Fibroblast of lung (primary cell): ENCODE results near the gene CEACAM7. TPM values are rescaled to one million over a fixed set of nuclear protein-coding genes. Genes with fewer than 3 reads are reported as not detected.

Source experiments
- DNase-seq, 2 donors: peaks; one replicate each; pipeline versions ENCODE4 v3.0.0 to v3.0.0-alpha.2; 2010; ENCODE audit warnings: low read depth in 2 of 2
- H2AFZ ChIP-seq: 2 replicates; pipeline ENCODE4 v1.5.1; 2012; ENCODE audit warnings: low read length, control low read depth, inconsistent platforms
- H3K27ac ChIP-seq: 2 replicates; pipeline ENCODE4 v1.5.1; 2011; ENCODE audit warnings: low read length, control low read depth; ENCODE audit not compliant: insufficient read depth
- H3K27me3 ChIP-seq: 2 replicates; pipeline ENCODE4 v1.5.1; 2011; ENCODE audit warnings: mild to moderate bottlenecking, low read length; ENCODE audit not compliant: control insufficient read depth, insufficient read depth
- H3K36me3 ChIP-seq: 2 replicates; pipeline ENCODE4 v1.5.1; 2011; ENCODE audit warnings: low read length; ENCODE audit not compliant: control insufficient read depth, insufficient read depth
- H3K4me1 ChIP-seq: 2 replicates; pipeline ENCODE4 v1.5.1; 2011; ENCODE audit warnings: low read length; ENCODE audit not compliant: control insufficient read depth, insufficient read depth; ENCODE audit errors: extremely low read depth
- H3K4me2 ChIP-seq: 2 replicates; pipeline ENCODE4 v1.5.1; 2011; ENCODE audit warnings: low read length, control low read depth; ENCODE audit not compliant: insufficient read depth; ENCODE audit errors: extremely low read depth
- H3K4me3 ChIP-seq, 4 experiments: fragments of 200-600 bp in 1 of 4; sonication (generic) in 1 of 4; replicated peaks in 1 of 4; 2 replicates each; pipeline ENCODE4 v1.5.1; 2011 to 2016; ENCODE audit warnings: low read length in 4 of 4, low read depth in 3 of 4, mild to moderate bottlenecking in 3 of 4, control low read depth in 2 of 4, inconsistent platforms in 1 of 4, mixed read lengths in 1 of 4; ENCODE audit not compliant: insufficient read depth in 1 of 4; ENCODE audit errors: control extremely low read depth in 1 of 4
- H3K79me2 ChIP-seq: 2 replicates; pipeline ENCODE4 v1.5.1; 2012; ENCODE audit warnings: mild to moderate bottlenecking, low read length, inconsistent platforms; ENCODE audit not compliant: control insufficient read depth, insufficient read depth
- H3K9ac ChIP-seq: 2 replicates; pipeline ENCODE4 v1.5.1; 2011; ENCODE audit warnings: mild to moderate bottlenecking, low read length, control low read depth; ENCODE audit not compliant: insufficient read depth
- H3K9me3 ChIP-seq: 2 replicates; pipeline ENCODE4 v1.5.1; 2012; ENCODE audit warnings: low read depth, low read length; ENCODE audit not compliant: control insufficient read depth, insufficient read depth
- H4K20me1 ChIP-seq: 2 replicates; pipeline ENCODE4 v1.5.1; 2011; ENCODE audit warnings: low read length; ENCODE audit not compliant: control insufficient read depth, insufficient read depth; ENCODE audit errors: extremely low read depth
- EZH2 ChIP-seq: IDR thresholded peaks from 2 replicates; pipeline ENCODE4 v1.5.1; 2012; ENCODE audit warnings: low read length, control low read depth, mild to moderate bottlenecking; ENCODE audit errors: missing control alignments
- polyA plus RNA-seq, 2 donors: library from polyadenylated mRNA; depleted of rRNA in 1 of 2; stranded (reverse) in 1 of 2; unstranded in 1 of 2; fragments of >200 nt; gene quantifications; 2 replicates each; pipeline ENCODE4 v1.2.1, GENCODE V29; 2011 to 2012; ENCODE audit warnings: missing spikeins in 1 of 2
- total RNA-seq: library from RNA; depleted of rRNA; stranded (reverse); fragments of >200 nt; gene quantifications from 2 replicates; pipeline ENCODE4 v1.2.1, GENCODE V29; 2014
- TF ChIP-seq, protein P1 (sequence below), 2 donors: IDR thresholded peaks in 1 of 2; conservative IDR thresholded peaks in 1 of 2; 1 replicate in 1 of 2; 2 replicates in 1 of 2; pipeline ENCODE4 v1.5.1; 2011 to 2012; ENCODE audit warnings: low read length in 2 of 2, control low read depth in 1 of 2, inconsistent platforms in 1 of 2, low read depth in 1 of 2, mild to moderate bottlenecking in 1 of 2

CEACAM7 gene
- total and polyA plus RNA-seq, 2 donors (not counting 1 experiment from before 2014, with no cell fraction given): not detected

- Histone ChIP-seq H3K27me3 (no peaks in the 10 kb centered on the region), H3K4me1 (no peaks in the 10 kb centered on the region), H4K20me1 (no peaks in the 10 kb centered on the region), H3K4me2 (no peak overlapping the region), H3K9ac (no peak overlapping the region), H3K27ac (no peak overlapping the region), H3K36me3 (no peaks in the 10 kb centered on the region), H2AFZ (no peak overlapping the region), H3K4me3 (no peak overlapping the region), H3K9me3 (no peaks in the 10 kb centered on the region), H3K79me2 (no peaks in the 10 kb centered on the region)
- DNase-seq: no peak
- TF ChIP-seq EZH2: no peak
- TF ChIP-seq, protein P1, sequence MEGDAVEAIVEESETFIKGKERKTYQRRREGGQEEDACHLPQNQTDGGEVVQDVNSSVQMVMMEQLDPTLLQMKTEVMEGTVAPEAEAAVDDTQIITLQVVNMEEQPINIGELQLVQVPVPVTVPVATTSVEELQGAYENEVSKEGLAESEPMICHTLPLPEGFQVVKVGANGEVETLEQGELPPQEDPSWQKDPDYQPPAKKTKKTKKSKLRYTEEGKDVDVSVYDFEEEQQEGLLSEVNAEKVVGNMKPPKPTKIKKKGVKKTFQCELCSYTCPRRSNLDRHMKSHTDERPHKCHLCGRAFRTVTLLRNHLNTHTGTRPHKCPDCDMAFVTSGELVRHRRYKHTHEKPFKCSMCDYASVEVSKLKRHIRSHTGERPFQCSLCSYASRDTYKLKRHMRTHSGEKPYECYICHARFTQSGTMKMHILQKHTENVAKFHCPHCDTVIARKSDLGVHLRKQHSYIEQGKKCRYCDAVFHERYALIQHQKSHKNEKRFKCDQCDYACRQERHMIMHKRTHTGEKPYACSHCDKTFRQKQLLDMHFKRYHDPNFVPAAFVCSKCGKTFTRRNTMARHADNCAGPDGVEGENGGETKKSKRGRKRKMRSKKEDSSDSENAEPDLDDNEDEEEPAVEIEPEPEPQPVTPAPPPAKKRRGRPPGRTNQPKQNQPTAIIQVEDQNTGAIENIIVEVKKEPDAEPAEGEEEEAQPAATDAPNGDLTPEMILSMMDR (conservative IDR thresholded peaks at IDR 0.05 in 1 of 2, IDR thresholded peaks at IDR 0.05 in 1 of 2; ENCODE audit: low read depth in 1 of 2, low read length in 2 of 2): no peak
Observed at GRCh38 chr19:41682437-41682836, 5.6 kb downstream of the CEACAM7 start.

GRCh38 chr19:41671486-41671885 is 16.6 kb downstream of the CEACAM7 start:
- Histone ChIP-seq H3K27ac (no peak overlapping the region), H3K9ac (no peak overlapping the region), H3K4me2 (no peak overlapping the region), H3K4me3 (no peak overlapping the region), H3K27me3 (no peaks in the 10 kb centered on the region), H3K79me2 (no peaks in the 10 kb centered on the region), H3K9me3 (no peaks in the 10 kb centered on the region), H2AFZ (no peak overlapping the region), H3K4me1 (no peaks in the 10 kb centered on the region), H3K36me3 (no peaks in the 10 kb centered on the region), H4K20me1 (no peaks in the 10 kb centered on the region)
- no peak for DNase-seq
- TF ChIP-seq, protein P1 (conservative IDR thresholded peaks at IDR 0.05 in 1 of 2, IDR thresholded peaks at IDR 0.05 in 1 of 2; ENCODE audit: low read depth in 1 of 2, low read length in 2 of 2): no peak
- no peak for TF ChIP-seq EZH2

DNA sequence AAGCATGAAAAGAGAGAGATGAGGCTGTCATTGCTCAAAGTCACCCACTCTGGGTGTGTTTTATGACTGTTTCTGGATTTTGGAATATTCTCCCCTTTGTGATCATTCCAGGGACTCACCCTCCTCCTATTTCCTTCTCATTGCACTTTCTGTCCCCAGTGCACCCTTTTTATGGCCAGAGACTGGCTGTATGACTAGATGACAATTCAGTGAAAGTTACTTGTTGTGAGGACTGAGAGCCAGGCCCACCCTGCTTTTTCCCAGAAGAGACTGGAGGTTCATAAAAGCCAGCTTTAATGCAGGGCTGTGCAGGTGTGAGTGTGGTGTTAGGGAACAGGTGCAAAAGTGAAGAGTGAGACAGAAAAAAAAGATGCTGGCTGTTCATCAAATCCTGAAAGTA is 17.3 kb downstream of the CEACAM7 start:
- Histone ChIP-seq H3K4me1 (no peaks in the 10 kb centered on the region), H4K20me1 (no peaks in the 10 kb centered on the region), H3K27me3 (no peaks in the 10 kb centered on the region), H2AFZ (no peak overlapping the region), H3K4me2 (no peak overlapping the region), H3K9me3 (no peaks in the 10 kb centered on the region), H3K27ac (no peak overlapping the region), H3K36me3 (no peaks in the 10 kb centered on the region), H3K79me2 (no peaks in the 10 kb centered on the region), H3K4me3 (no peak overlapping the region), H3K9ac (no peak overlapping the region)
- TF ChIP-seq, protein P1 (conservative IDR thresholded peaks at IDR 0.05 in 1 of 2, IDR thresholded peaks at IDR 0.05 in 1 of 2; ENCODE audit: low read depth in 1 of 2, low read length in 2 of 2): no peak
- no peak for TF ChIP-seq EZH2
- DNase-seq: no peak
